ENCODE data around the gene DMRTC2. TPM values are rescaled to one million over a fixed set of nuclear protein-coding genes. Genes with fewer than 3 reads are reported as not detected.

Gene DMRTC2
- total and polyA plus RNA-seq, 2 of the 13 experiments (the other 11 are each of a cell fraction or from before 2014, with no cell fraction given) = not detected

DNA sequence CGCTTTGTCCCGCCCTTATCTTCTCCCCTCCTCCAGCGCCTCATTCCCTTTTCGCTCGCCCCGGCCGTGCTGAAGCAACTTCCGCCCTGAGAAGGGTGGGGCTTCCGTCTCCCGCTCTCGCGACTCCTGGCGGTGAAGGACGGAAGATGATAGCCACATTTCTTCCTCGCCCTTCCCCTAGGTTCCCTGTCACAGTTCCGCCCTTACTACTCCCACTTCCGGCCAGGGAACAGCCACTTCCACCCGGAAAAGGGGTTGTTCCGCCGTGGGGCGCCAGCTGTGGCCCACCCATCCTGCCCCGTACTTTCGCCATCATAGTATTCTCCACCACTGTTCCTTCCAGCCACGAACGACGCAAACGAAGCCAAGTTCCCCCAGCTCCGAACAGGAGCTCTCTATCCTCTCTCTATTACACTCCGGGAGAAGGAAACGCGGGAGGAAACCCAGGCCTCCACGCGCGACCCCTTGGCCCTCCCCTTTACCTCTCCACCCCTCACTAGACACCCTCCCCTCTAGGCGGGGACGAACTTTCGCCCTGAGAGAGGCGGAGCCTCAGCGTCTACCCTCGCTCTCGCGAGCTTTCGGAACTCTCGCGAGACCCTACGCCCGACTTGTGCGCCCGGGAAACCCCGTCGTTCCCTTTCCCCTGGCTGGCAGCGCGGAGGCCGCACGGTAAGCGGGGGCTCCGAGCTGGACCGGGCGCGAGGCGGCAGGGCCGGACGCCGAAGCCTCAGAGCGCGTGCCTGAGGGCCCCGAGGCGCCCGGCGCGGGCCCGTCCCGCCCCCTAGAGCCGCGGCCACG, 15.0 kb downstream of the DMRTC2 start, which contains the start of gene RPS19:
RPS19 (plus strand) TSS at position 638 of the 801 bp plus-strand sequence. CDS start 520 bp downstream, outside the sequence.
- intact Hi-C loops (cut with micrococcal nuclease; ENCODE audit: unreplicated experiment) = no loop called here
- TSS peak; percentile 97 for BruUV-seq (replicated peaks)
- H2AFZ ChIP-seq (ENCODE audit: low read length) = no peak within 1 kb of the TSS
- TF ChIP-seq ZNF574 (CRISPR knock-in tag; IDR thresholded peaks at IDR 0.05) (peak; percentile 98), ZFP91 (CRISPR knock-in tag; IDR thresholded peaks at IDR 0.05; ENCODE audit: borderline replicate concordance) (peak; percentile 87), NAIF1 (CRISPR knock-in tag; IDR thresholded peaks at IDR 0.05; ENCODE audit: borderline replicate concordance) (peak; percentile 57; the same call in 1 of the 2 replicates), GATAD2A (CRISPR knock-in tag; IDR thresholded peaks at IDR 0.05) (peak; percentile 67), PRPF4 (IDR thresholded peaks at IDR 0.05; ENCODE audit: low read depth, low read length, poor library complexity, severe bottlenecking) (no peak), ZNF749 (CRISPR knock-in tag; IDR thresholded peaks at IDR 0.05; ENCODE audit: borderline replicate concordance) (no peak), ZNF3 (CRISPR knock-in tag; IDR thresholded peaks at IDR 0.05) (no peak), PRMT3 (CRISPR knock-in tag; IDR thresholded peaks at IDR 0.05; ENCODE audit: borderline replicate concordance, low read depth) (no peak), NFRKB (IDR thresholded peaks at IDR 0.05) (no peak), ZBTB7B (CRISPR knock-in tag; IDR thresholded peaks at IDR 0.05) (peak; percentile 92)
- TF ChIP-seq, protein P1, sequence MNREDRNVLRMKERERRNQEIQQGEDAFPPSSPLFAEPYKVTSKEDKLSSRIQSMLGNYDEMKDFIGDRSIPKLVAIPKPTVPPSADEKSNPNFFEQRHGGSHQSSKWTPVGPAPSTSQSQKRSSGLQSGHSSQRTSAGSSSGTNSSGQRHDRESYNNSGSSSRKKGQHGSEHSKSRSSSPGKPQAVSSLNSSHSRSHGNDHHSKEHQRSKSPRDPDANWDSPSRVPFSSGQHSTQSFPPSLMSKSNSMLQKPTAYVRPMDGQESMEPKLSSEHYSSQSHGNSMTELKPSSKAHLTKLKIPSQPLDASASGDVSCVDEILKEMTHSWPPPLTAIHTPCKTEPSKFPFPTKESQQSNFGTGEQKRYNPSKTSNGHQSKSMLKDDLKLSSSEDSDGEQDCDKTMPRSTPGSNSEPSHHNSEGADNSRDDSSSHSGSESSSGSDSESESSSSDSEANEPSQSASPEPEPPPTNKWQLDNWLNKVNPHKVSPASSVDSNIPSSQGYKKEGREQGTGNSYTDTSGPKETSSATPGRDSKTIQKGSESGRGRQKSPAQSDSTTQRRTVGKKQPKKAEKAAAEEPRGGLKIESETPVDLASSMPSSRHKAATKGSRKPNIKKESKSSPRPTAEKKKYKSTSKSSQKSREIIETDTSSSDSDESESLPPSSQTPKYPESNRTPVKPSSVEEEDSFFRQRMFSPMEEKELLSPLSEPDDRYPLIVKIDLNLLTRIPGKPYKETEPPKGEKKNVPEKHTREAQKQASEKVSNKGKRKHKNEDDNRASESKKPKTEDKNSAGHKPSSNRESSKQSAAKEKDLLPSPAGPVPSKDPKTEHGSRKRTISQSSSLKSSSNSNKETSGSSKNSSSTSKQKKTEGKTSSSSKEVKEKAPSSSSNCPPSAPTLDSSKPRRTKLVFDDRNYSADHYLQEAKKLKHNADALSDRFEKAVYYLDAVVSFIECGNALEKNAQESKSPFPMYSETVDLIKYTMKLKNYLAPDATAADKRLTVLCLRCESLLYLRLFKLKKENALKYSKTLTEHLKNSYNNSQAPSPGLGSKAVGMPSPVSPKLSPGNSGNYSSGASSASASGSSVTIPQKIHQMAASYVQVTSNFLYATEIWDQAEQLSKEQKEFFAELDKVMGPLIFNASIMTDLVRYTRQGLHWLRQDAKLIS (CRISPR knock-in tag; IDR thresholded peaks at IDR 0.05) = no peak
- TF ChIP-seq, protein P2, sequence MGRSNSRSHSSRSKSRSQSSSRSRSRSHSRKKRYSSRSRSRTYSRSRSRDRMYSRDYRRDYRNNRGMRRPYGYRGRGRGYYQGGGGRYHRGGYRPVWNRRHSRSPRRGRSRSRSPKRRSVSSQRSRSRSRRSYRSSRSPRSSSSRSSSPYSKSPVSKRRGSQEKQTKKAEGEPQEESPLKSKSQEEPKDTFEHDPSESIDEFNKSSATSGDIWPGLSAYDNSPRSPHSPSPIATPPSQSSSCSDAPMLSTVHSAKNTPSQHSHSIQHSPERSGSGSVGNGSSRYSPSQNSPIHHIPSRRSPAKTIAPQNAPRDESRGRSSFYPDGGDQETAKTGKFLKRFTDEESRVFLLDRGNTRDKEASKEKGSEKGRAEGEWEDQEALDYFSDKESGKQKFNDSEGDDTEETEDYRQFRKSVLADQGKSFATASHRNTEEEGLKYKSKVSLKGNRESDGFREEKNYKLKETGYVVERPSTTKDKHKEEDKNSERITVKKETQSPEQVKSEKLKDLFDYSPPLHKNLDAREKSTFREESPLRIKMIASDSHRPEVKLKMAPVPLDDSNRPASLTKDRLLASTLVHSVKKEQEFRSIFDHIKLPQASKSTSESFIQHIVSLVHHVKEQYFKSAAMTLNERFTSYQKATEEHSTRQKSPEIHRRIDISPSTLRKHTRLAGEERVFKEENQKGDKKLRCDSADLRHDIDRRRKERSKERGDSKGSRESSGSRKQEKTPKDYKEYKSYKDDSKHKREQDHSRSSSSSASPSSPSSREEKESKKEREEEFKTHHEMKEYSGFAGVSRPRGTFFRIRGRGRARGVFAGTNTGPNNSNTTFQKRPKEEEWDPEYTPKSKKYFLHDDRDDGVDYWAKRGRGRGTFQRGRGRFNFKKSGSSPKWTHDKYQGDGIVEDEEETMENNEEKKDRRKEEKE (IDR thresholded peaks at IDR 0.05) = no peak

More for the DNA sequence above, 15.0 kb downstream of the DMRTC2 start, which contains the start of gene RPS19:
- H3K4me2 ChIP-seq (ENCODE audit: low read depth, low read length) = peak within 1 kb of the TSS; percentile 87
- peak within 1 kb of the TSS; percentile 85 to 99 (median 95) for H3K4me3 ChIP-seq (replicated peaks in 1 of 3; ENCODE audit: insufficient read depth in 1 of 3, low read depth in 2 of 3, low read length in 3 of 3)
- peaks cover 44% of the 10 kb centered on the region for H3K4me1 ChIP-seq (ENCODE audit: insufficient read depth, low read length)
- in situ Hi-C loops (cut with HindIII; ENCODE audit: extremely low pct_ligation_motif_present, low pct_unique_long_range_greater_than_20kb) = no loop called here
- H3K36me3 ChIP-seq (replicated peaks in 1 of 2; ENCODE audit: control insufficient read depth in 1 of 2, insufficient read depth in 2 of 2, low read length in 2 of 2) = peaks cover 20 to 41% of the 10 kb centered on the region in 2 experiments
- peak; percentile 99 for FAIRE-seq
- ChIA-PET CTCF (ENCODE audit: low intra/inter-chr PET ratio, low total read pairs) (no interaction called here), POLR2A (interaction anchor here (0.6 to 3.6 kb wide), 19 partner anchors 9 to 1511 kb away, joined by 3 to 72 read pairs (median 4); partner anchors contain the start of genes C19orf47, CEACAM1, DMAC2 and HNRNPUL1)
- WGBS (ENCODE audit: low lambda C conversion rate) = under 1% methylated on average over 42 of the region's 76 CpGs
- H3K9me3 ChIP-seq (ENCODE audit: low read length) = no peaks in the 10 kb centered on the region
- H3K79me2 ChIP-seq (ENCODE audit: insufficient read depth, low read length) = peaks cover 47% of the 10 kb centered on the region
- H3K27me3 ChIP-seq (ENCODE audit: control insufficient read depth in 1 of 2, insufficient read depth in 2 of 2, low read length in 2 of 2) = peaks cover 0 to 6% of the 10 kb centered on the region in 2 experiments; a peak in 2 of 5 replicates
- H4K20me1 ChIP-seq (ENCODE audit: insufficient read depth, low read length) = peaks cover 40% of the 10 kb centered on the region
- peak within 1 kb of the TSS; percentile 84 for H3K27ac ChIP-seq (ENCODE audit: extremely low read length, insufficient read depth, low read length)
- peak within 1 kb of the TSS; percentile 99 for H3K9ac ChIP-seq (ENCODE audit: insufficient read depth, low read depth, low read length)
- peak; percentile 97 for DNase-seq (ENCODE audit: low spot score)
- peak; percentile 90 for ATAC-seq
